Spleen (tissue), 11 donors: Measurements from ENCODE around the gene TRIO. TPM values are rescaled to one million over a fixed set of nuclear protein-coding genes. Genes with fewer than 3 reads are reported as not detected.

Experiments used
- DNase-seq: peaks from one replicate; pipeline ENCODE4 v3.0.0-alpha.2; 2020
- H3K27ac ChIP-seq, 8 donors: fragments of 200-600 bp; sonication (generic) in 7 of 8; 1 replicate in 4 of 8; 2 replicates in 4 of 8; pipeline versions ENCODE4 v1.5.0 to v1.8.0; 2016 to 2021; ENCODE audit warnings: inconsistent platforms in 4 of 8, mild to moderate bottlenecking in 4 of 8, moderate library complexity in 1 of 8
- H3K27me3 ChIP-seq, 7 donors: fragments of 200-600 bp; sonication (generic) in 6 of 7; replicated peaks in 1 of 7; 1 replicate in 4 of 7; 2 replicates in 3 of 7; pipeline versions ENCODE4 v1.5.0 to v1.8.0; 2016 to 2021; ENCODE audit warnings: inconsistent platforms in 3 of 7, mild to moderate bottlenecking in 1 of 7
- H3K36me3 ChIP-seq, 6 donors: fragments of 200-600 bp; sonication (generic) in 5 of 6; 1 replicate in 4 of 6; 2 replicates in 2 of 6; pipeline versions ENCODE4 v1.5.0 to v1.8.0; 2016 to 2021; ENCODE audit warnings: inconsistent platforms in 2 of 6
- H3K4me1 ChIP-seq, 6 donors: fragments of 200-600 bp; sonication (generic) in 5 of 6; 1 replicate in 3 of 6; 2 replicates in 3 of 6; pipeline versions ENCODE4 v1.5.0 to v1.8.0; 2016 to 2021; ENCODE audit warnings: inconsistent platforms in 3 of 6
- H3K4me3 ChIP-seq, 8 donors: fragments of 200-600 bp; sonication (generic) in 7 of 8; 1 replicate in 4 of 8; 2 replicates in 4 of 8; pipeline versions ENCODE4 v1.5.0 to v1.8.0; 2016 to 2021; ENCODE audit warnings: inconsistent platforms in 4 of 8, mild to moderate bottlenecking in 4 of 8, moderate library complexity in 2 of 8
- H3K9me3 ChIP-seq, 8 donors: fragments of 200-600 bp; sonication (generic) in 7 of 8; 1 replicate in 4 of 8; 2 replicates in 4 of 8; pipeline versions ENCODE4 v1.5.0 to v1.8.0; 2016 to 2021; ENCODE audit warnings: inconsistent platforms in 4 of 8
- CTCF ChIP-seq, 11 experiments: fragments of 200-600 bp in 7 of 11; fragments of 450-650 bp in 4 of 11; sonication (generic) in 4 of 11; IDR thresholded peaks in 8 of 11; conservative IDR thresholded peaks in 3 of 11; 1 replicate in 7 of 11; 2 replicates in 4 of 11; pipeline versions ENCODE4 v1.4.0 to v1.8.0; 2016 to 2021; ENCODE audit warnings: antibody characterized with exemption in 11 of 11, inconsistent platforms in 4 of 11, mild to moderate bottlenecking in 1 of 11
- POLR2A ChIP-seq, 3 donors: fragments of 450-650 bp; IDR thresholded peaks; one replicate each; pipeline ENCODE4 v1.5.1; 2017; ENCODE audit warnings: antibody characterized with exemption in 3 of 3, mild to moderate bottlenecking in 1 of 3
- POLR2AphosphoS5 ChIP-seq, 3 donors: sonication (generic); formaldehyde crosslinking; IDR thresholded peaks; one replicate each; pipeline ENCODE4 v1.5.1; 2017; ENCODE audit warnings: antibody characterized with exemption in 3 of 3
- WGBS, 5 donors: extraction: QIAGEN DNeasy Blood & Tissue Kit in 3 of 5; methylation state at CpG; one replicate each; pipeline versions ENCODE4 v1.1.5 to v1.1.7; 2013 to 2018; 5-methylcytosine and 5-hydroxymethylcytosine counted together
- intact Hi-C: fragments of 100-400 bp; cut with DNase I; formaldehyde crosslinking; loops from one replicate; pipeline ENCODE4 v1.15.0; 2023; ENCODE audit warnings: low total_unique reads
- polyA plus RNA-seq, 3 donors: library from polyadenylated mRNA; stranded (reverse); fragments of 200-250 nt; gene quantifications; one replicate each; pipeline ENCODE4 v1.2.1, GENCODE V29; 2013
- total RNA-seq, 7 donors: library from RNA; depleted of rRNA in 3 of 7; stranded (reverse); fragments of >200 nt in 3 of 7; fragmentation: NEBNext Ultra II Directional in 4 of 7; extraction: Animal tissue kit (Norgen Biotek cat#: 25700) in 4 of 7; gene quantifications; one replicate each; pipeline versions ENCODE4 v1.1.0 to v1.2.1, GENCODE V29; 2016 to 2021
- donor health status: healthy with polysubstance abuse.
- donor health status: DM: no; HTN: no; CAD: no; lungs with moderate emphysema.
- donor health status: DM: no; HTN: no; CAD: no.
- donor health status: Bipolar disorder and iron deficiency.
- donor health status: healthy.
- donor health status: DM: no; HTN: no; CAD: no.
- donor health status: DM: yes; HTN: yes; CAD: no.

The TRIO gene
- total and polyA plus RNA-seq, 10 donors = 21.5 to 280 (median 190) TPM

- TF ChIP-seq POLR2AphosphoS5 (IDR thresholded peaks at IDR 0.05) = peak in 1 of 3 donors; percentile 16
- no peak for TF ChIP-seq CTCF (IDR thresholded peaks at IDR 0.05 in 8 of 11, conservative IDR thresholded peaks at IDR 0.05 in 3 of 11)
- Histone ChIP-seq H3K4me3 (no peak overlapping the region), H3K9me3 (no peaks in the 10 kb centered on the region), H3K4me1 (no peaks in the 10 kb centered on the region), H3K27me3 (no peaks in the 10 kb centered on the region), H3K36me3 (peaks cover 2 to 99% (median 57%) of the 10 kb centered on the region in 6 donors), H3K27ac (no peak overlapping the region)
- no peak for DNase-seq
- 70 to 91% (median 82%) methylated on average over 6 of the region's 6 CpGs for WGBS, 5 donors
- intact Hi-C loops = no loop called here
These were observed 230.5 kb downstream of the TRIO start for GRCh38 chr5:14373685-14374084.

GRCh38 chr5:14374100-14374499 lies 231.0 kb downstream of the TRIO start:
- no peak for TF ChIP-seq CTCF (IDR thresholded peaks at IDR 0.05 in 8 of 11, conservative IDR thresholded peaks at IDR 0.05 in 3 of 11)
- Histone ChIP-seq H3K27me3 (no peaks in the 10 kb centered on the region), H3K4me1 (no peaks in the 10 kb centered on the region), H3K9me3 (no peaks in the 10 kb centered on the region), H3K27ac (no peak overlapping the region), H3K4me3 (no peak overlapping the region), H3K36me3 (peaks cover 2 to 99% (median 57%) of the 10 kb centered on the region in 6 donors)
- intact Hi-C loops = no loop called here
- no peak for DNase-seq
- WGBS, 5 donors = 77 to 88% (median 86%) methylated on average over 8 of the region's 8 CpGs

GRCh38 chr5:14376789-14377188 lies 233.6 kb downstream of the TRIO start:
- Histone ChIP-seq H3K9me3 (no peaks in the 10 kb centered on the region), H3K36me3 (peaks cover 2 to 99% (median 65%) of the 10 kb centered on the region in 6 donors), H3K4me3 (no peak overlapping the region), H3K27me3 (no peaks in the 10 kb centered on the region), H3K4me1 (no peaks in the 10 kb centered on the region), H3K27ac (no peak overlapping the region)
- no peak for DNase-seq
- intact Hi-C loops = no loop called here
- TF ChIP-seq CTCF (IDR thresholded peaks at IDR 0.05 in 8 of 11, conservative IDR thresholded peaks at IDR 0.05 in 3 of 11) = no peak
- no peak for TF ChIP-seq POLR2A (IDR thresholded peaks at IDR 0.05)
- no peak for TF ChIP-seq POLR2AphosphoS5 (IDR thresholded peaks at IDR 0.05)
- WGBS, 5 donors = 84 to 96% (median 90%) methylated on average over 3 of the region's 3 CpGs

DNA sequence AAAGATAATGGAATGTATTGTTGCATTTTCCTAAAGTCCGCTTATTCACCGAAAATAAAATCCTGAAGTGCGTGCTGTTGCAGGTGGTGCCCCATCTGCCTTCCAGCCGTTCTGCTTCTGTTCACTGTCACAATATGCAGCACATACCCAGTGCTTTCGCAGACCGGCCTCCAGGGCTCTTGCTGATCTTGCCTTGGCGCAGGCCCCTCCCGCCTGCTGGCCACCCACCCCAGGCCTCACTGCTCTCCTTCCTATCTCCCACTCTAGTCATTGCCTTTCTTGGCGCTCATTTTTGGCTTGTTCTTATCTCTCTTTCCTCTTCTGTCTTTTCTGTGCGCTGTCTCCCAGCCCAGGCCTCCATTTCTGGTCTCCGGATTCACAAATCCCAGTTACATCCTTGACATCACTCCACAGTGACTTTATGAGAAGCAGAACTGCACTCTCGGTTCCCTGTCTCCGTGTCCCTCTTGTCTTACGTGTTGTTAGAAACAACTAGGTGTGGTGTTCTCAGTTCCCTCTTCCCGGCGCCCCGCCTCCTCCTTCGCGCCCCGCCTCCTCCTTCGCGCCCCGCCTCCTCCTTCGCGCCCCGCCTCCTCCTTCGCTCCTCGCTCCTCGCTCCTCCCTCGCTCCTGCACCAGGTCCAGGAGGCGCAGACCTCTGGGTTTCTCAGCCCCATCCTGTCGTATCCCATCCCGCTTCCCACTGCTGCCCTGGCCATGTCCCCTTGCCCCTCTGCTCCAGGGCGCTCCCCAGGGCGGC lies 236.8 kb downstream of the TRIO start:
- DNase-seq = no peak
- H3K36me3 ChIP-seq = peaks cover 2 to 99% (median 69%) of the 10 kb centered on the region in 6 donors

More for the DNA sequence above, 236.8 kb downstream of the TRIO start:
- WGBS, 5 donors = 86 to 94% (median 91%) methylated on average over 34 to 35 of the region's 35 CpGs
- no peaks in the 10 kb centered on the region for H3K4me1 ChIP-seq
- intact Hi-C loops = no loop called here
- H3K9me3 ChIP-seq = no peaks in the 10 kb centered on the region
- H3K27ac ChIP-seq = no peak overlapping the region
- no peak overlapping the region for H3K4me3 ChIP-seq
- no peaks in the 10 kb centered on the region for H3K27me3 ChIP-seq
- TF ChIP-seq CTCF (IDR thresholded peaks at IDR 0.05 in 8 of 11, conservative IDR thresholded peaks at IDR 0.05 in 3 of 11) = no peak
- peak in 1 of 3 donors; percentile 31 for TF ChIP-seq POLR2AphosphoS5 (IDR thresholded peaks at IDR 0.05)
